ENCODE measurements around the gene RAB22A.

The RAB22A gene

DNA sequence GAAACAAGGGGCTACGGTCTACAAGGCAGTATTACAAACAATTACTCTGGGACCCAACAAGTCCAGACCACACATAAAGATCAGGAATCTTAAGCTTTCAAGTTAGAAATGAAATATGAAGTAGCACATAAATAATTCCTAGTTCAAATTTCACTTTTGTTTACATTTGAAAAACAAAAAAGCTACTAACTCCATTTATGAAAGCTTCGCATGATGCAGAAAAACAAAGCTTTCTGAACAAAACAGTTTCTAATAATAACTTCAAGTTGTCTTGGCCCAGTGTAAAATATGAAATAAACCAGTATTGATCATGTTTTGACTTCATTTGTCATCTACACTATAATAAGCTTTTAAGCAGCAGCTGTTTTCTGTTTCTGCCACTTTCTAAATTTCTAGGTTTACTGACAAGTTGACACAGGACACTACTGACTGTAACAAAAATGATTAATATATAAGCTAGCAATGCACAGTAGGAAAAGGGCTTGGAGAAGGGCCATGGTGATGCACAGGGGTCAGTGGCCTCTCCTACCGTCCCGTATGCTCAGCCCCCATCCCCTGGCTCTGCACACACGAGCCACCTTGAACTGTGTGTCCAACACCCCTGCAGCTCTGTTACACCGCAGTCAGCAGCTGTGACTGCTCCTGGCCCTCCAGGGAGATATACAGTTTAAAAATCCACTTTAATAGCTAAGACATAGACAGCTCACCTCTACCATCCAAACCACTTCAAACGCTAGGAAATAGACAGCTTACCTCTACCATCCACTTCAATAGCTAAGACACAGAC, 13.3 kb upstream of the RAB22A start:
- H3K79me2 ChIP-seq (ENCODE audit: insufficient read depth, low read depth): peaks cover 1% of the 10 kb centered on the region
- H3K36me3 ChIP-seq (ENCODE audit: insufficient read depth): no peaks in the 10 kb centered on the region
- H3K27me3 ChIP-seq (ENCODE audit: insufficient read depth, low read depth): no peaks in the 10 kb centered on the region
- H4K20me1 ChIP-seq (ENCODE audit: insufficient read depth): no peaks in the 10 kb centered on the region; the same call in 1 of the 2 replicates
- no peak overlapping the region for H2AFZ ChIP-seq (ENCODE audit: low read depth)
- H3K27ac ChIP-seq: no peak overlapping the region
- H3K9ac ChIP-seq: no peak overlapping the region
- no peak overlapping the region for H3K4me2 ChIP-seq
- no peak overlapping the region for H3K4me3 ChIP-seq (IDR thresholded peaks at IDR 0.05; ENCODE audit: insufficient read depth, low read depth, low read length)
- TF ChIP-seq, protein P1, sequence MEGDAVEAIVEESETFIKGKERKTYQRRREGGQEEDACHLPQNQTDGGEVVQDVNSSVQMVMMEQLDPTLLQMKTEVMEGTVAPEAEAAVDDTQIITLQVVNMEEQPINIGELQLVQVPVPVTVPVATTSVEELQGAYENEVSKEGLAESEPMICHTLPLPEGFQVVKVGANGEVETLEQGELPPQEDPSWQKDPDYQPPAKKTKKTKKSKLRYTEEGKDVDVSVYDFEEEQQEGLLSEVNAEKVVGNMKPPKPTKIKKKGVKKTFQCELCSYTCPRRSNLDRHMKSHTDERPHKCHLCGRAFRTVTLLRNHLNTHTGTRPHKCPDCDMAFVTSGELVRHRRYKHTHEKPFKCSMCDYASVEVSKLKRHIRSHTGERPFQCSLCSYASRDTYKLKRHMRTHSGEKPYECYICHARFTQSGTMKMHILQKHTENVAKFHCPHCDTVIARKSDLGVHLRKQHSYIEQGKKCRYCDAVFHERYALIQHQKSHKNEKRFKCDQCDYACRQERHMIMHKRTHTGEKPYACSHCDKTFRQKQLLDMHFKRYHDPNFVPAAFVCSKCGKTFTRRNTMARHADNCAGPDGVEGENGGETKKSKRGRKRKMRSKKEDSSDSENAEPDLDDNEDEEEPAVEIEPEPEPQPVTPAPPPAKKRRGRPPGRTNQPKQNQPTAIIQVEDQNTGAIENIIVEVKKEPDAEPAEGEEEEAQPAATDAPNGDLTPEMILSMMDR (conservative IDR thresholded peaks at IDR 0.05; ENCODE audit: low read depth, low read length): no peak
- no peaks in the 10 kb centered on the region for H3K4me1 ChIP-seq (ENCODE audit: low read depth, poor library complexity, severe bottlenecking)

GRCh38 chr20:58297394-58297793, 12.1 kb upstream of the RAB22A start:
- Histone ChIP-seq H3K4me3 (IDR thresholded peaks at IDR 0.05; ENCODE audit: insufficient read depth, low read depth, low read length) (no peak overlapping the region), H3K4me1 (ENCODE audit: low read depth, poor library complexity, severe bottlenecking) (no peaks in the 10 kb centered on the region), H3K79me2 (ENCODE audit: insufficient read depth, low read depth) (no peaks in the 10 kb centered on the region; the same call in 1 of the 2 replicates), H3K27ac (no peak overlapping the region), H4K20me1 (ENCODE audit: insufficient read depth) (no peaks in the 10 kb centered on the region), H2AFZ (ENCODE audit: low read depth) (no peak overlapping the region), H3K36me3 (ENCODE audit: insufficient read depth) (no peaks in the 10 kb centered on the region), H3K9ac (no peak overlapping the region), H3K4me2 (no peak overlapping the region), H3K27me3 (ENCODE audit: insufficient read depth, low read depth) (no peaks in the 10 kb centered on the region)
- TF ChIP-seq, protein P1 (conservative IDR thresholded peaks at IDR 0.05; ENCODE audit: low read depth, low read length): no peak

DNA sequence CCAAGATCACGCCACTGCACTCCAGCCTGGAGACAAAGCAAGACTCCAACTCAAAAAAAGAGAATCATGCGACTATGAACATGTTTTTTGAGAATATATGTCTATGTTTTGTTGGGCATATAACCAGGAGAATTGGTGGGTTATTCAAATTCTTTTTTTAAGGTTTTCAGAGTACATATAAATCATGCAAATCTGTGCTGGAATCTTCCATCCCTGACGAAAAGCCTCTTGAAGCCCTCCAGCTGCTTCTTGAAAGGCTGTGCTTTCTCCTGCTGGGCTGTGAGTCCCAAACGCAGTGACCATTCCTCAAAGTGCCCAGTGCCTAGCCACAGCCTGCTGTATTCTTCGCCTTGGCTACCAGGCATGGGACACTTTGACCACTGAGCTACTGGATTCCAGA, 9.2 kb upstream of the RAB22A start:
- peaks cover 5% of the 10 kb centered on the region; the same call in 1 of the 2 replicates for H3K79me2 ChIP-seq (ENCODE audit: insufficient read depth, low read depth)
- H3K27ac ChIP-seq: no peak overlapping the region
- H3K9ac ChIP-seq: no peak overlapping the region
- H4K20me1 ChIP-seq (ENCODE audit: insufficient read depth): no peaks in the 10 kb centered on the region
- no peaks in the 10 kb centered on the region for H3K4me1 ChIP-seq (ENCODE audit: low read depth, poor library complexity, severe bottlenecking)
- H3K4me3 ChIP-seq (IDR thresholded peaks at IDR 0.05; ENCODE audit: insufficient read depth, low read depth, low read length): no peak overlapping the region
- no peak overlapping the region for H3K4me2 ChIP-seq
- no peak overlapping the region for H2AFZ ChIP-seq (ENCODE audit: low read depth)
- TF ChIP-seq, protein P1 (conservative IDR thresholded peaks at IDR 0.05; ENCODE audit: low read depth, low read length): no peak
- H3K27me3 ChIP-seq (ENCODE audit: insufficient read depth, low read depth): no peaks in the 10 kb centered on the region
- no peaks in the 10 kb centered on the region for H3K36me3 ChIP-seq (ENCODE audit: insufficient read depth)

DNA sequence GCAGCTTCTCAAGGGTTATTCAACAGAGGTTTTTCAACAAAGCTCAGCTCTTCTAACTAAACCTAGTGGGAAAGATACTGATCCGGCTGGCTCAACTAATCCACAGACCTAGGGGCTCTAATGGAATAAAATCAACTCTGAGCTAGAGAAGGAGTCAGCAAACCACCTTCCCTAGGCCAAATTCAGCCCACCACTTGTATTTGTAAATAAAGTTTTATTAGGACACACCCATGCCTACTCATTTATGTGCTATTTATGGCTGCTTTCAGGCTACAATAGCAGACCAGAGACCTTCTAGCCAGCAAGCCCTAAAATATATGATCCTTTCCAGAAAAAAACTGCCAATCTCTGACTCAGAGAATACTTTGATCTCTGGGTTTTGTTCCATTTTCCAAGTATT, 6.0 kb upstream of the RAB22A start:
- Histone ChIP-seq H4K20me1 (ENCODE audit: insufficient read depth) (no peaks in the 10 kb centered on the region), H3K79me2 (ENCODE audit: insufficient read depth, low read depth) (peaks cover 7% of the 10 kb centered on the region; the same call in 1 of the 2 replicates), H3K36me3 (ENCODE audit: insufficient read depth) (no peaks in the 10 kb centered on the region), H3K4me1 (ENCODE audit: low read depth, poor library complexity, severe bottlenecking) (peaks cover 29% of the 10 kb centered on the region), H3K27me3 (ENCODE audit: insufficient read depth, low read depth) (no peaks in the 10 kb centered on the region), H3K9ac (no peak overlapping the region), H3K27ac (no peak overlapping the region), H3K4me2 (no peak overlapping the region), H3K4me3 (IDR thresholded peaks at IDR 0.05; ENCODE audit: insufficient read depth, low read depth, low read length) (no peak overlapping the region), H2AFZ (ENCODE audit: low read depth) (no peak overlapping the region)
- TF ChIP-seq, protein P1 (conservative IDR thresholded peaks at IDR 0.05; ENCODE audit: low read depth, low read length): no peak

Measured in KMS-11 (cell line).